HG03354 (cell line): ENCODE results near the gene FAM53B.

Source experiments
- ATAC-seq: cut with Tn5 transposase; IDR thresholded peaks from one replicate; pipeline ENCODE4 v1.9.1; 2021; ENCODE audit warnings: mild to moderate bottlenecking; ENCODE audit not compliant: unreplicated experiment, poor library complexity, severe bottlenecking

FAM53B gene

DNA sequence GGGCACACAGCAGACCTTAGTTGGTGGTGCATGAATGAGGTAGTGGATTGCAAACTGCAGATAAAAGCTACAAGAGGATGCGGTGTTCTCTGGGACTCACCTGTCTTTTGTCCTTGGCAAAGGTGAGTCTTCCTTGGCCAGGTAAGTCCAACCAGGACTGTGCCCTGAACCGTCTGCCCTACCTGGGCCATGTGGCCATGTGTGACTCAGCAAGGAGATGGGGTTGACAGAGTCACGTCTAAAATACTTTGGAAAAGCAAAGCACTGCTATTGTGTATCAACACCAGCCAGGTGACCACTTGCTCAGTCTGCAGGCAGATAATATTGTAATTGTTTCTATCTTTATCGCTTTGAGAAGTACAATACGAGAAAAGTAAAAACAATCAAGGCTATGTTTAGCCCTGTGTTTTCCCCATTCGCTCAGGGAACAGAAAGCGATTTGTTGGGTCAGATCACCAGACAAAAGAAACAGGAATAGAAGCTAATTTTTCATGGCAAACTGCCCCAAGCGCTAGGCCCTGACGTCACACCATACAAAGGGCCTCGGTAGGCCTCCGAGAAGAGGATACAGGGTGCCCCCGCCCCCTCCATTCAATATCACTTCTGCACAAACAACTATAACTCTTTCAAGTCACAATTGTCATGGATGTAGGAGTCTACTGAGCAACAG is 57.3 kb downstream of the FAM53B start:
- ATAC-seq: no peak

DNA sequence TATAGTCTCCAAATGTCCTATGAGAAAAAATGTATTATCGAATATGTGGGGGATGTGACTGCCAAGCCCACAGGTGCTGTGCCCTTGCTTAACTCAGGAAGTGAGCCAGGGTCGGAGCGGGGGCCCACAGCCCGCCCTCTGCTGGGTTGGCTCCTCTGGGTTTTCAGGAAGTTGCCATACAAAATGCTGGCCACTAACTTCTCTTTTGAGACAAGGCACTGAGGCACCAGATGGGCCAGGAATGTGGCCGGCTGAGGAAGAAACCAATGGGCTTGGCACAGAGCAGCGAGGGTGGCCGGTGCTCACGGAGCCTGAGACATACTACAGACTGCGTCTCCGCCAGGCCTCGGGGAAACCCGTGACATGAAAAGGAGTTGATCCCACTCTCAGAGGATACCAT is 58.9 kb downstream of the FAM53B start:
- ATAC-seq: peak; percentile 39

DNA sequence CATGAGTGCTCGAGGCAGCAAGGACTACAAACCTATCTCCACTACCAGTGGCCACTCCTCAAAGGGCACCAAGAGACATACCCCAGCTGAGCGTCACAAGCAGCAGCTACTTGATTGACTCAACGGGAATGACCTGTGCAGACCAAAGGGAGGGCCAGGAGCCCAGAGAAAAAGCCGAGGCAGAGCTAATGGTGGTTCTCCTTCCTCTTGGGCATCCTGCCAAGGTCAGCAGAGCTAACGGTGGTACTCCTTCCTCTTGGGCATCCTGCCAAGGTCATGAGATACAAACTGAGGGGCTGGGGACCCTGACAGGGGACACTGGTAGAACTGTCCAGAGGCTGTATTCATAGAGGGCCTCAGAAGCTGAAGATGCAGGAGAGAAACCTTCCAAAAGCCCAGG is 60.4 kb downstream of the FAM53B start:
- no peak for ATAC-seq

DNA sequence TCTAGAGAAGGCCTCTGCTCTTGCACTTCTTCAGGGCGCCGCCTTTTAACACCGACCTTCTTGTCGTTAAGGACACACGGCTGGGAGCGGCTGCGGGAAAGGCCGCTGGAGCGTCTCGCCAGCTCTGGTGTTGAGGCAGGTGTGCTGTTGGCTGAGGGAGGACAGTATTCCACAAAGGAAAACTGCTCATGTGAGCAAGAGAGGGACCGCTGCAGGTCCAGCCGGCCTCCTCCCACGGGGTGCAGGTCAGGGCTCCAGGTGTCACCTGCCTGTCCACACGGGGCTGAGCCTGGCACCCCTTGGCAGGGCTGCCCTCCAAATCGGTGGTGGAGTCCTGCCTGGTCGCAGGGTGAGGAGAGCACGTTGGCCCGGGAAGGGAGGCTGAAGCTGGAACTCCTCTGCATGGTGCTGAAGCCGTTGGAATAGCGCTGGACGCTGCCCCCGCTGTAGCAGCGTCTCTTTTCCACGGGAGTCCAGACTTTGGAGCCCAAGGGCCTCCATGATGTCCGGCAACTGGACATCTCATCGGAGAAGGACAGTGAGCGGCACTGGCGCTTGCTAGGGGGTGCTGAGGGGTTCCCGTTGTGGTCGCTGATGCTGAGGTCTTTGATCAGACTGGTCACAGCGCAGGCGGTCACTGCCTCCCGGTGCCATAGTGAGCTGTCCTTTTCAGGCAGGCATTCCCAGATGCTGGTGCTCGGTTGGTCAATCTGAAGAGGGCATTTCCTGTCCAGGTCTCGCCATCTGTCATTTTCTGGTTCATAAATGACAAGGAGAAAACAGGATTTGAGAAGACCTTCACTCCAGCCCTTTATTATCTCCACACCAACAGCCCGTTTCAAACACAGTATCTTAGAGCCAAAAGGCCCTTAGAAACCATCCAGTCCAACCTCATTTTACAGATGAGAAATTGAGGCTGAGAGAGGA is 62.3 kb downstream of the FAM53B start:
- no peak for ATAC-seq

DNA sequence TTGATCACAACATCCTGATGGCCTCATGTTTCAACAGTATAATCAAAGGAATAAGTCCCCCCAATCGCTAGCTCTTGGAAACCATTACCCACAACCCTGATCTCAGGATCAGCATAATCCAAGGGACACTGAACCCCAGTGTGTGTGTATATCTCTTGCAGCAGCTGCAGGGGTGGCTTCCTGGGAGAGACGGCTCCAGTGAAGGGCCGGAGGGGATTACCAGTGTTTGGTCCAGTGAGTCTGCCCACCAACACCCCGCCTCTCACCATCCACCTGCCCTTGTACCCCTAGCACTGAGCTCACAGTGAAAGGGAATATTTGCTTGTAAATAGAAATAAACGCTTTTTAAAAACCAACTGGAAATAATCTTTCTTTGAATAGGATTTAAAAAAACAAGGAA is 63.1 kb downstream of the FAM53B start:
- ATAC-seq: no peak

DNA sequence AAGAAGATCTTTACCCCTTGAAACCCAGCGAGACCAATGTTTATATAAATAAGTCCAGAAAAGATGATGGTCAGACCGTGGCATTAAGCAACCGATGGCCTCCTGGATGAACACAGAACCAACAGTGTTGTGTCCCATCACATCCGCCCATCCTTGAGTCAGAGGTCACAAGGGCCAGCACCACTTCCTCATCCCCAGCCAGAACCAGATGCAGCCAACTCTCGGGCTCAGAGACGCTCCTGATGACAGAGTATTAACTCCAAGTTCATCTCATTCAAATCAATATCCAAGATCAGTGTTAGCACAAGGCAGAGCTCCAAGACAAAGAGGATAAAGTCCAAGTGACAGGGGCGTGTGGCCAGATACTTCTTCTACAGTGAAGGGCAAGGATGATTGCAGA is 63.5 kb downstream of the FAM53B start:
- no peak for ATAC-seq

DNA sequence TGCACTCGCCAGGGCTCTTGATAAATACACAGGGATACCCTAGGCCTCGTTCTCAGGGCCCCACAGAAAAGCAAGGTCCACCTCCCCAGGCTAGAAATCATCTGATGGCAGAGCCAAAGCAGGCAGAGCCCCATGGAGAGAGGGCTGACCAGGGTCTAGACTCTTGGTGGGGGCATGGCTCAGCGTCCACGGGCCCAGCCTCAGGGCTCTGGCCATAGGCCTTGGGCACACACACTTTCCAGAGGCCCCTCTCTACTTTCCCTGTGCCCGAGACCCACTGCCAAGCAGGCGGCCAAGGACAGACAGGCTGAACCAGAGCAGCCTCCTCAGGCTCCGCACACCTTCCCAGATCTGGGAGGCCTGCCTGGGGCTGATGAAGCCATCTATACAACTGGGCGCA is 64.8 kb downstream of the FAM53B start:
- ATAC-seq: no peak

DNA sequence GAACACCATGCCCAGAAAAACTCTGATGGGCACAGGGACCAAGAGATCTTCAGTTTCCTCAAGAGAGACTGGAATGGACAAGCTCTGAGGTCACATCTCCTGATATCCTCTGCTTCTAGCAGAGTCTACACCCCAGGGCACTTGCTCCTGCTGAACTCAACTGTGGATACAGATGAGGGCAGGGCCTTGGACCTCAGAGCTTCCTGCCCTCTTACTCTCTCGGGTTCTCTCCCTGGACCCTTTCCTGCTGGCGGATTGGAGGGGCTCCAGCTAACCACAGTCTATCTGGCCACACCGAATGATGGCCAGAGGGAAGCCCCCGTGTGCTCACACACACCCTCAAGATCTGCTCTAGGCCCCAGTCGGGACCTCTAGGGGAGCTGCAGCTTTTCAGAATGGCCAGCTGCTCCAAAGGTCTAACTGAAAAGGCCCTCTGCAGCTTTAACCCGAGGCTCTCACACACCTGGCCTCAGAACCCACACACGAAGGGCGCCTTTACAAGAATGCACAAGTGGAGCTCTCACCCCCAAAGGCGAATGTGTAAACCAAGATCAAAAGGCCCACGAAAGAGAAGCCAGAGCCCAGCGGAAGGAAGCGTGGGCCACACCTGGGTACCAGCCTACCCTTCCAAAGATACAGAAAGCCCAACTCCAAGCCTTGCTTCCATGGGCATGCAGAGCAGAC is 65.5 kb downstream of the FAM53B start:
- no peak for ATAC-seq

DNA sequence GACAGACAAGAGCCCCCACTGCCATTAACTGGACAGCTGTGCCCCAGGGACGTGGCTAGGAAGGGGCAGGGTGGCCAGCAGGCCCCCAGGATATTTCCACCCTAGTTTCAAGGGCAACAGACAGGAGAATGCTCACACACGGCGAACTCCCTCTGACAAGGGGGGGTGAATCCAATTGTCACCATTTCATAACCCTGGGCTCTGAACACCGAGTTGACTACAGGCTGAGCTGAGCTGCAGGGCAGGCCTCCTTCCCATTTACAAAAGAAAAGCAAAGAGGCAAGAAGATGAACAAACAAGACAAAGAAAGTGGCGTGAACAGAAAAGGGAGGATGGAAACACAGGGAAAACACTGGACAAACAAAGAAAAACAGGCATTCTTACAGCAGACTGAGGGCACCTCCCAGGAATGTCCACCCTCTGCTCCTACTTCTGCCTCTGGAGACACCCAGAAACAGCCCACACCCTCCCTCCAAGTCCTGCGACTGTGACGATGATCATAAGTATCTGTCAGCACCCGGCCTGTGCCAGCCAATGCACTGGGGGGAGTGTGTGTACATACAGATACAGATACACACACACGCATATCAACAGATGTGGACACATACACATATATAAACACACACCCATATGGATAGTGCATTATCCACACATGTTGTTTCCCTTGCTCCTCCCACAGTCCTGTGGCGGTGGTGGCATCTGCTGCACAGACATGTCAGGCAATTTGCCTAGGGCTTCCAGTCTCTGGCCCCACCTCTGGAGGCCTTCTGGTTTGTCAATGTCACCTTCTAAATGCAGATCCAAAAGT is 66.2 kb downstream of the FAM53B start:
- no peak for ATAC-seq

DNA sequence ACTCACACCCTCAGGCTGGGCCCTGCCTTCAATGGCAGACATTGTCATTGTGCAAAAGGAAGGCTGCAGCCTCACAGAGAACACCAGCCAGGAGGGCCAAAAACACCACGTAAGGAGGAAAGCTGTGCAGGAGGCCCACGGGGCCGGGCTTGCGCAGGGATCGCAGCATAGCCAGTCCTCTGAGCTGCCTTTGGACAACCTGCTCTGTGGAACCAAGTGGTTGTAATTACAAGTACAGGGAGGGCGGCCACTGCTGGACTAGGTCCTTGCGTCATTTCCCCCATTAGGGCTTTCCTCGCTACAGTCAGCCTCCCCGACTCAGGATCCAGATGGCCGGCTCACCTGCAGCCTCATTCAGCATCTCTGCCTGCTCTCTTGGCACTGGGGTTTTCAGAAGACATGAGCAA is 66.9 kb downstream of the FAM53B start:
- no peak for ATAC-seq

DNA sequence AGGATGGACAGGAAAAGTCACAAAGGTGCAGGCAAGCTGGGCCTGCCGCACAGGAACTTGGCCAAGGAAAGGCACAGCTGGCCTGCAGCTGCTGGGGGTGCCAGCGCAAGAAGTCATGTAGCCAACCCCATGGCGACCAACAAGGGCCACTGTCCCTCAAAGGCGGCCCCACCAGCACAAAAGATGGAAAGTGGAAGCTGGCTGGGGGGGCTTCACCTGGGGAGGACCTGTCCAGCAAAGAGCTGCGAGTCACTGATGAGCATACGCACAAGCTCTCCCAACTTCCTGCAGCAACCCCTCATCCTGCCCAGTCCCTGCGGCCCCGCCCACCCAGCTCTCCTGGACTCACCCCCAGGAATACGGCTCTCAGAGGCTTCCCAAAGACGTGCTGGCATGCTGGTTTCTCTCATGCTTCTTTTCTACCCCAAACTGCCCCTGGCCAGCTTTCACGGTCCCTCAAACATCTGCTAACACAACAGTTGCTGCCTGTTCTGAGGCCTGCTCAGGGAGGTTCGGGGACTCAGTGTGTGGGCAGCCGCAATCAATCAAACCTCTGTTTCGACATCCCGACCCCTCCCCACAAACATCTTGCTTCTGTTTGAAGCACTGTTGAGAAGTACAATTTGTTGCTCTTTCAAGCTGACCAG is 67.6 kb downstream of the FAM53B start:
- ATAC-seq: no peak

DNA sequence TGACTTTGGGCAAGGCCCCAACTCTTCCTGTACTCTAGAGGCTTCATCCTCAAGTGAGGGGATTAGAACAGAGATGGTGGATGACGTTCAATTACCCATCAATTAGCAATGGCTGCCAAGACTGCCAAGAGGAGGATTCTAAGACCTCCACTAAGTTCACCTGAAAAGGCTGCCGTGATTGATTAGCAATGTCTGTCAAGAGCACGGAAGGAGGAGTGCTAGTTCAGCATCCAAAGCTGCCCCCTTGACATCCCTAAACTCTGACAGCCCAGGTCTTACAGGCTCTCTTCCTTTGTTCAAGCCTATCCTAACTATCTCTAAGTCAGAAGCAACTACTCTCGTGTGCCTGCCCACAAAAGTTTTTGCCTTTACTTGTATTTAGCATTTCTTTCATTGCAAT is 68.4 kb downstream of the FAM53B start:
- ATAC-seq: no peak

DNA sequence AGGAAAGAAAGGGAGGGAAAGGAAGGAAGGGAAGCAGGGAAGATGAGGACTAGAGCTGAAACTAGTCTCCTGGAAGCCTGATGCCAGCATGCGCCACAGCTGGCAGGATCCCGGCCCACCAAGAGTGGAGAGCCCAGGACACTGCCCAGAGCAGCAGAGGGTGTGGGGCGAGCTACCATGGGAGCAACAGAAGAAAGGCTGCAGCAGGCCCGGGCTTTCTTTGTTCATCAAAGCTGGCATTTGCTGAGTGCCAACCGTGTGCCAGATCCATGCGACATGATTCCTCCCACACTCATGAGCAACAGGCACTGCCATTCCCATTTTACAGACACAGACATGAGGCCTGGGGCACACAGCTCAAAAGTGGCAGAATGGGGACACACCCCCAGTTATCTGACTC is 68.9 kb downstream of the FAM53B start:
- no peak for ATAC-seq

DNA sequence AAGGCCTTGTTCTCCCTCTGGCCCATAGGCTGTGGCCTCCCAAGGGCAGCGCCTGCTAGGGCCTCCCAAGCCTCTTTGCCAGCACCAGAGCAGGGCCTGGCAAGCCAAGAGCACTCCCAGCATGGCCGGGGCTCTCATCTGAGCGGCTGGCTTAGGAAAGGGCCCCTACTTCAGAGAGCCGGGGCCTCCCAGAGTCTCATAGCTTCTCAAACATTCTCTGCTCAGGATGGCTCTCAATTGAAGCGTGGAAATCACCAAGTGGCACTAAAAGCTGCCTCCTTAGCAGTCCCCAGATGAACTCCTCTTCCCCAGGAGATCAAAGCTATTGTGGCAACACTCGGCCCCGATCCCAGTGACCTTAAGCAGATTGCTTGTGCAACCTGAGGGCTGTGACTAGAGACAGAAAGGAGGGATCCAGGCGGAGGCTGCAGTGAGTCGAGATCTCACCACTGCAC is 69.4 kb downstream of the FAM53B start:
- ATAC-seq: no peak

DNA sequence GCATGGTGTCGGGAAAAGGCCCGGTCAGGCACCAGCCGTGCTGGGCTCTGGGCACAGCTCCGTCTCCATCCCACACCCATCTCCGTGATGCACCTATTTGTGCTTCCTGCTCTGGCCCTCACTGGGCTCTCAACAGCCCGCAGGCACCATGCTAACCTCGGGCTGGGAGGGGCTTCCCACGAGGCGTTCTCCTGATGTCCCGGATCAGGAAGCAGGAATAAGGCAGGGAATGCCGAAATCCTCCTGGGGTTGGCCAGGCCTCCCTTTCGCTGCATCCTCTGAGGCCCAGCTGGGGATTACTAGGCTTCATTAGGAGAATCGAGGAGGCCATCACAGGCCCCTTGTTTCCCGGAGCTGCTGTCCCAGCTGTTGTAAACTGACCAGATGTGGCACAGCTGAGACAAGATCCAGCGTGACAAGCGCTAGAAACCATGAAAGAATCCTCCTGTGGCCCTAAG is 72.0 kb downstream of the FAM53B start:
- ATAC-seq: no peak

DNA sequence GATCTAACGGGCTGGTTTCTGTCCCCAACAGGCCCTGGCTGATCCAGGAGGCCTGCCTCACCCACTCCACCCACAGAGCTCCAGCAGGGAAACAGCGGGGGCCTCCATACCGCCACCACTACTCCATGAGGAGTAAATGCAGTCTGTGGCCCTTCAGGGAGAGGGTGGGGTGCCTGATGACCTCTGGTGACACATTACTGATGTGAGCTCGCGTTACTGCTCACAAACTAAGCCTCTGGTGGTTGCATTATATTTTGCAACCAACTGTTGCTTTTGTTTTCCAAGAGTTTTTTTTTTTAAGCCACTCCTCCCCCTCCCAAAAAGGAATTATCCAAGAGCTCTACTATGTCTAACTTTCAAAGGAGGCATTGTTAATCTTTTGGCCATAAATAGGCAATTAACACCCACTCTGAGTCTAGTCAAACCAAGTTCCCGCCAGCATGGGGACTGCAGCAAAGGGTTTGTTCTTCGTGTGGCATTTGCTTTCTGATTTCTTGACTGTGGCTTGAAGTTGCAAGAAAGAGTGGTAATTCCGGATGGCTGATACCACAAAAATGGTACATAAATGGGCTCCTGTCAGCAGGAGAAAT is 72.6 kb downstream of the FAM53B start:
- no peak for ATAC-seq

DNA sequence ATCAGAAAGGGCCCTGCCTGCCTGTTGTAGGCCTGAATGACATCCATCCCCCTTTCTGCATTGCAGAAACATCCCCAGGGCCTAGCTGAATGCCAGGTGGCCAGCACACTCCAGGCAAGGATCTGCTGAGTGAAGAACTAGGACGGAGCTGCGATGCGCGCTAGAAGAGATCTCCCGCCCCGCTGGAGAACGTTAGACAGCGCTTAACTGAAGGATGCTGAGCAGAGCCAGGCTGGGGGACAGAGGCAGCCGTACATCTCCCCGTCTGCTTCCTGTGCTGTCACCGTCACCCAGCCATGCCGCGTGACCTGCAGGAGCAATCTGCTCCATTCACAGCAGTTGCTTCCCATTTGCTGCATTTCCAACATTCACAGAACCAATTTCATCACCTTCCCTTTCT is 73.3 kb downstream of the FAM53B start:
- no peak for ATAC-seq

DNA sequence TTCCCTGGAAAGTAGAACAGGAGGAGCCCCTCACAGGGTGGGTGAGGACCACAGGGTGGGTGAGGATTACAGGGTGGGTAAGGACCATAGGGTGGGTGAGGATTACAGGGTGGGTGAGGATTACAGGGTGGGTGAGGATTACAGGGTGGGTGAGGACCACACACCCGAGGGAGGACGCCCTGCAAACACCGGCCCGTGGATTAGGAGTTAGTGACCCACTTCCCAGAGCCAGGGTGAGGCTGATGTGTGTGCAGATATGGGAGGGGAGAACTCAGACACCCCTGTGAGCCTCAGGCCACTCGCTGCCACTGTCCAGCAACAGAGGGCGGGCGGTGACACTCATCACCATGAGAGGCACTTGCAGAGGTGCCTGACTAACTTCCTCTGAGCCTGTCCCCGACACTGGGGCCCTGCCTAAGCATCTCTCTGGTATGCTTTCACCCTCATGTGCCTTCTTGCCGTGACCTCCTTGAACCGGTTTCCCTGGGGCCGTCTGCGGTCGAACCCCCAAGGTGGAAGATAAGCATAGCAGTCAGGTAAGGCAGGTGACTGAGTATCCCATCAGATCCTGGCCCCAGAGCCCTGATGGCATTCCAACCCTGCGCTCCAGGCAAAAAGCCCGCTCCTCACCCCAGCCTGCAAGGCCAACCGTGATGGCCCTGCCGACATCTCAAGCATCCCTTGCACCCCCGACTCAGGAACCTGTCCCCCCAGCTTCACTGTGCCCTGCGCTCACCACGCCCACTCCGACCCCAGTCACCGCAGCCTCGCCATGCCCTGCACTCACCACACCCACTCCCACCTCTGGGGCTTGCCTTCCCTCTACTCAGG is 74.1 kb downstream of the FAM53B start:
- no peak for ATAC-seq
